ENCODE data around the gene COQ4. TPM values are rescaled to one million over a fixed set of nuclear protein-coding genes. Genes with fewer than 3 reads are reported as not detected.

The COQ4 gene
- total and polyA plus RNA-seq, 2 of the 8 experiments (the other 6 are each of a cell fraction or from before 2014, with no cell fraction given): 32.3 to 58.8 TPM

DNA sequence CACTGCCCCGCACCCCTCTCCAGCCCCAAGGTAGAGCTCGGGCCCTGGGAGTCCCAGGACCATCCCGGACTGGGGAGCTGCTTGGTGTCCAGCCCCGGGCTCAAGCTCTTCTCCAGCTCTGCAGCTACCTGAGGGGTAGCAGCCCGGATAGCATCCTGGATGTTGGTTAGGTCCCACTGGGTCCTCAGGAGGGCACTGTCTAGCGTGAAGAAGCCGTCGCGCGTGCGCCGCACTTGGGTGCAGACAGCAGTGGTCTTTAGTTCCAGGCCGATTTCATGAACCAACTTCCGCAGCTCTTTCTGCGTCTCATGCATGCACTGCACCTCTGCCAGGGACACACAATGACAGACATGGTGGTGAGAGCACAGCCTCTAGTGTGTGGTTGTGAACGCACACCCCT lies 13.1 kb upstream of the COQ4 start:
- Histone ChIP-seq H3K4me3 (ENCODE audit: extremely low read depth in 1 of 4, insufficient read depth in 2 of 4, low read depth in 3 of 4, low read length in 4 of 4) (no peak overlapping the region), H3K4me2 (ENCODE audit: insufficient read depth in 1 of 2, low read depth in 2 of 2, low read length in 2 of 2) (no peak overlapping the region), H3K27ac (ENCODE audit: low read depth, low read length) (no peak overlapping the region), H3K27me3 (replicated peaks in 1 of 4; ENCODE audit: control insufficient read depth in 3 of 4, extremely low read depth in 1 of 4, insufficient read depth in 3 of 4, low read length in 3 of 4) (no peaks in the 10 kb centered on the region), H3K4me1 (replicated peaks in 1 of 4; ENCODE audit: control insufficient read depth in 3 of 4, insufficient read depth in 4 of 4, low read length in 3 of 4) (no peaks in the 10 kb centered on the region), H4K20me1 (replicated peaks in 1 of 2; ENCODE audit: control insufficient read depth in 1 of 2, insufficient read depth in 2 of 2, low read length in 2 of 2) (peaks cover 0 to 2% of the 10 kb centered on the region in 2 experiments), H4K91ac (replicated peaks; ENCODE audit: insufficient read length, low read length) (no peak overlapping the region), H3K9ac (replicated peaks in 1 of 4; ENCODE audit: extremely low read depth in 1 of 4, low read depth in 3 of 4, low read length in 3 of 4) (no peak overlapping the region), H4K5ac (ENCODE audit: insufficient read length, low read depth, low read length) (no peak overlapping the region), H2BK120ac (replicated peaks; ENCODE audit: low read depth, low read length) (no peak overlapping the region), H2AFZ (ENCODE audit: low read length) (no peak overlapping the region), H3K79me1 (ENCODE audit: low read depth, low read length) (no peaks in the 10 kb centered on the region), H2AK5ac (ENCODE audit: low read depth, low read length) (no peak overlapping the region), H3K18ac (ENCODE audit: extremely low read depth, low read length) (no peak overlapping the region), H2BK15ac (ENCODE audit: low read length) (no peak overlapping the region), H4K8ac (ENCODE audit: extremely low read depth, insufficient read depth, low read length) (no peak overlapping the region), H3K79me2 (ENCODE audit: control insufficient read depth in 1 of 2, insufficient read depth in 2 of 2, low read length in 2 of 2) (no peaks in the 10 kb centered on the region), H3K23me2 (ENCODE audit: low read depth, low read length) (no peaks in the 10 kb centered on the region), H3K9me3 (ENCODE audit: insufficient read depth in 2 of 2, low read depth in 1 of 2, low read length in 1 of 2) (no peaks in the 10 kb centered on the region), H3K23ac (ENCODE audit: insufficient read length) (no peak overlapping the region), H3K14ac (ENCODE audit: insufficient read length) (no peak overlapping the region), H2BK20ac (ENCODE audit: low read length) (no peak overlapping the region), H3K56ac (replicated peaks; ENCODE audit: insufficient read length, low read depth, low read length) (no peak overlapping the region), H2BK5ac (ENCODE audit: low read depth, low read length) (no peak overlapping the region), H3K4ac (replicated peaks; ENCODE audit: insufficient read length, low read depth, low read length) (no peak overlapping the region), H2BK12ac (ENCODE audit: low read depth, low read length) (no peak overlapping the region), H3K36me3 (ENCODE audit: control insufficient read depth in 2 of 4, insufficient read depth in 4 of 4, low read length in 3 of 4) (peaks cover 17 to 36% (median 29%) of the 10 kb centered on the region in 4 experiments)
- WGBS, 2 experiments (ENCODE audit: extremely low coverage in 1 of 2, insufficient coverage in 1 of 2, insufficient read length in 1 of 2, insufficient replicate concordance in 2 of 2, low coverage in 1 of 2, low lambda C conversion rate in 2 of 2, missing lambda C conversion rate in 1 of 2): 93% methylated on average over 16 of the region's 16 CpGs; no CpG with 5 or more reads in 1 of the 2 experiments
- ChIA-PET POLR2A (ENCODE audit: partially characterized antibody) (interaction anchor here (1.0 to 2.3 kb wide), 4 partner anchors 8 to 74 kb away, joined by 3 to 11 read pairs (median 4); partner anchors contain the start of gene TRUB2), CTCF (ENCODE audit: partially characterized antibody) (interaction anchor here (0.5 to 4.0 kb wide), 10 partner anchors 12 to 303 kb away, joined by 3 to 21 read pairs (median 3); no protein-coding TSS in a partner anchor)
- no peak for DNase-seq (ENCODE audit: low read depth in 1 of 2, low spot score in 2 of 2)
- FAIRE-seq: no peak
- no peak for TF ChIP-seq E2F6 (IDR thresholded peaks at IDR 0.05)
- TF ChIP-seq RAD21 (IDR thresholded peaks at IDR 0.05 in 1 of 2, conservative IDR thresholded peaks at IDR 0.05 in 1 of 2; ENCODE audit: low read depth in 2 of 2, low read length in 2 of 2): no peak
- TF ChIP-seq CTBP2 (IDR thresholded peaks at IDR 0.05; ENCODE audit: borderline replicate concordance, insufficient read depth, insufficient read length, low read length): no peak
- no peak for TF ChIP-seq GTF2F1 (IDR thresholded peaks at IDR 0.05; ENCODE audit: borderline replicate concordance, low read depth, low read length)
- TF ChIP-seq USF2 (IDR thresholded peaks at IDR 0.05; ENCODE audit: low read length): no peak
- TF ChIP-seq POLR2AphosphoS5 (IDR thresholded peaks at IDR 0.05; ENCODE audit: low read depth, low read length): no peak
- no peak for TF ChIP-seq JUND (IDR thresholded peaks at IDR 0.05; ENCODE audit: low read length)
- TF ChIP-seq ATF2 (IDR thresholded peaks at IDR 0.05; ENCODE audit: low read length): no peak
- TF ChIP-seq BACH1 (IDR thresholded peaks at IDR 0.05; ENCODE audit: low read length): no peak
- no peak for TF ChIP-seq RBBP5 (IDR thresholded peaks at IDR 0.05; ENCODE audit: borderline replicate concordance, low read depth, low read length)
